Stimulated activated CD8-positive, alpha-beta memory T cell treated with anti-CD3 and anti-CD28 coated beads, Interleukin-15, amount 100 ng/mL, for 1 hour (primary cell): ENCODE results near the gene SPOUT1.
"Not testable (repeated sequence)": the region's sequence is repeated elsewhere in the genome, so short reads cannot be mapped to it uniquely, and the experiment has no call there.

Source experiments
- DNase-seq: peaks from one replicate; pipeline ENCODE4 v3.0.0-alpha.2; 2020; ENCODE audit warnings: low read depth

The SPOUT1 gene

DNA sequence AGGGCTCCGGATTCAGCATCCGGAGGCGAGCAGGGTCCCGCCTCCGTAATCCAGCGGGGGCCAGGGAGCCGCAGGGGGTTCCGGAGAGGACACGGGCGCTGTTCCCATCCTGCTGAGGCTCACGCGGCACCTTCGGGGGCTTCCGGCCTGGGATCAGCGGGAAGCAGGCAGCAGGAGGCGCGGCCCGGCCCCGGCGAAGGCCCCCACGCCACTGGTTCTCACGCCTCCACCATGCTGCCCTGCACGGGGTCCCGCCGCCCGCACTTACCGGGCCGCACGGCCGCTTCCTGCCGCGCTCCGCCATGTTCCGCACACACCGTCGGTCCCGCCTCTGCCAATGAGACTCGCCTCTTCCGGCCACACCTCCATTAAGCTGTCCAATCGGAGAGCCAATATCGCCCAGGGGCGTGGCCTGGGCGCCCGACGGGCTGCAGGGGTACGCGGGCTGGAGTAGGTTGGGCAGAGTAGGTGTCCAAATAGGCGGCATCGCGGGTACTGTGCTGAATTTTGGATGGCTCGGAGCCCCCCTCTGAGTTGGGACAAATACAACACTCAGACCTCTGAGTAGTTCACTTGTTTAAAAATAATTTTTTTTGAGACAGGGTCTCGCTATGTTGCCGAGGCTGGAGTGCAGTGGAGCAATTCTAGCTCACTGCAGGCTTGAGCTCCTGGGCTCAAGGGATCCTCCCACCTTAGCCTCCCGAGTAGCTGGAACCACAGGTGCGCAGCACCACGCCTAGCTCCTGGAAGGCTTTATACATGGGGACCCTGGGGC is at the start of gene SPOUT1:
Gene SPOUT1, minus strand, starts transcription at position 318 of the 775 bp plus-strand sequence. Its CDS starts 14 bp downstream, at position 304.
- DNase-seq: peak; percentile 86

DNA sequence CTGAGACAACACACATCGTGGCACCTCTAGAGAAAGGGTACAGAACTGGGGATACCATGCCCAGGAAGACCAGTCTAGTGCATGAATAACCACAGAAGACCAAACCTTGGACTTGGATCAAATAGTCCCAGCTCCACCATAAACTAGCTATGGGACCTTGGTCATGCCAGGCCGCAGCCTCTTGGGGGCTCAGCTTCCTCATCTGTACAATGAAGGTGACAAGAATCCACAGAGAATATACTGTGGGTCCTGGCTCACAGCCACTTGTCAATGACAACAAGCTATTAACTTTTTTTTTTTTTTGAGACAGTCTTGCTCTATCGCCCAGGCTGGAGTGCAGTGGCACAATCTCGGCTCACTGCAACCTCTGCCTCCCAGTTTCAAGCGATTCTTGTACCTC is 48.3 kb upstream of the SPOUT1 start:
- no peak for DNase-seq

DNA sequence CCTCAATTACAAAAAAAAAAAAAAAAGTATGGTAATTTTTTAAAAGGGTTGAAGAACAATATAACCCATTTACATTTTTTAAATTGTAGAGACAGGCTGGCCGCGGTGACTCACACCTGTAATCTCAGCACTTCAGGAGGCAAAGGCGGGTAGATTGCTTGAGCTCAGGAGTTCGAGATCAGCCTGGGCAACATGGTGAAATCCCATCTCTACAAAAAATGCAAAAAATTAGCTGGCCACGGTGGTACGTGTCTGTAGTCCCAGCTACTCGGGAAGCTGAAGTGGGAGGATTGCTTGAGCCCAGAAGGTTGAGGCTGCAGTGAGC is 41.3 kb upstream of the SPOUT1 start:
- not testable (repeated sequence) for DNase-seq

- DNase-seq: no peak
Observed at GRCh38 chr9:128870128-128870940, 40.7 kb upstream of the SPOUT1 start.

DNA sequence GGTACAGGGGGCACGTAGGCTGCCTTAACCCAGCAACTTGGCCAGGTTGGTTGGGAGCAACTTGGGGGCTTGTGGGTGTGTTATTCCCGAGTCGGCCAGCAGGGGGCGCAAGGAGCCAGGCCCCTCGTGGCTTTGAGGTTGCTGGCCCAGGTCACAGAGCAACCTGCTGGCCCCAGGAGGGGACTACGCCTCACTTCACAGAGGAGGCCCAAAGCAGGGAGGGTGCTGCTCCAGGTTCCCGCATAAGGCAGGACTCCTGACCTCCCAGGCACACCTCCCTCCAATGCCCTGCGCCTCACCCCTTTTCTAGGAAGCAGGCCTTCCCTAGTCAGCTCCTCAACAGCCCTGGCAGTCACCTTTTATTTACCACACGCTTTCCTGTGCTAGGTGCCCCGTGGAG is 34.1 kb upstream of the SPOUT1 start:
- DNase-seq: peak; percentile 76

DNA sequence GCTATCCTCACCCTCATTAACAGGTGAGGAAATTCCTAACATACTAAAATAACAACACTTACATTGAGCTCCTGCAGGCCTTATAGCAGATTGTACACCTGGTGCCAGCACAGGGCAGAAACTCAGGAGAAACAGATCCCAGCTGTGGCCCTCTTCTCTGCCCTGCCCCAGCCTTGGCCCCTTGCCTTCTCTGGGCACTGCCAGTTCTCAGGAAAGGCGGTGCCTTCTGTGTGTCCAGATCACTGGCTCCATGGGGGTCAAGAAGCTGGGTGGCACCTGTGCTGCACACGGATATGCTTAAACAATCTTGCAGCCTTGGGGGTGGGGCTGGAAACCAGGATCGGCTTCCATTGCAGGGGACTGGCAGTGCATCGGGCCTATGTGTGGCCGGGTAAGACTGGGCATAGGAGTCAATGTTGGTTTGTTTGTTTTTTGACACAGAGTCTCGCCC is 32.8 kb upstream of the SPOUT1 start:
- no peak for DNase-seq

DNA sequence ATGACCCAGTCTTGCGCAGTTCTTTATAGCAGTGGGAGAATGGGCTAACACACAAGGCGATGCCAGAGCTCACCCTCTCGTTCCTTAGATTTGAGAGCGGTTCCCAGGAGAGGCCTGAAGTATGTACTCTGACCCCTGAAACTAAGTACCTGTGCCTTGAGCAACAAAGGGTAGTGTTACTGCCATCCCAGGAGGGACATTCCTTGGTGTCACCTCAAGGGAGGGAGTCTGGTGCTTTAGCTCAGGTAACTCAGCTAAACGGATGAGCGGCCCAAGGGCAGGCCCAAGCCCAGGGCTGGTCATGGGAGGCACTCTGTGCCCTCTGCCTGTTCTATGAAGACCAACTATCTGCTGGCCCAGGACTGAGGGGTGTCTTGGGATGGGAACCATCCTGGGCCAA is 31.9 kb upstream of the SPOUT1 start:
- no peak for DNase-seq

GRCh38 chr9:128860937-128861336 is 31.3 kb upstream of the SPOUT1 start:
- no peak for DNase-seq

GRCh38 chr9:128858476-128858875 is 28.9 kb upstream of the SPOUT1 start:
- DNase-seq: not testable (repeated sequence)

DNA sequence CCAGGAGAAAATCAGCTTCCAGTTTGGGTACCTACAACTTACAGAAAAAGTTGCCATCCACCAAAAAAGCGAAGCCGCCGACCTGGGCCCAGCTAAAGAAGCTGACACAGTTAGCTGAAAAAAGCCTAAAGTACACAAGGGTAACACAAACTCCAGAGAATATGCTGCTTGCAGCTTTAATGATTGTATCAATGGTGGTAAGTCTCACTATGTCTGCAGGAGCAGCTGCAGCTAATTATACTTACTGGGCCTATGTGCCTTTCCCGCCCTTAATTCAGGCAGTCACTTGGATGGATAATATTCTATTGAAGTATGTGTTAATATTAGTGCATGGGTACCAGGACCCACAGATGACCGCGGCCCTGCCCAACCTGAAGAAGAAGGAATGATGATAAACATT is 24.9 kb upstream of the SPOUT1 start:
- DNase-seq: not testable (repeated sequence)

DNA sequence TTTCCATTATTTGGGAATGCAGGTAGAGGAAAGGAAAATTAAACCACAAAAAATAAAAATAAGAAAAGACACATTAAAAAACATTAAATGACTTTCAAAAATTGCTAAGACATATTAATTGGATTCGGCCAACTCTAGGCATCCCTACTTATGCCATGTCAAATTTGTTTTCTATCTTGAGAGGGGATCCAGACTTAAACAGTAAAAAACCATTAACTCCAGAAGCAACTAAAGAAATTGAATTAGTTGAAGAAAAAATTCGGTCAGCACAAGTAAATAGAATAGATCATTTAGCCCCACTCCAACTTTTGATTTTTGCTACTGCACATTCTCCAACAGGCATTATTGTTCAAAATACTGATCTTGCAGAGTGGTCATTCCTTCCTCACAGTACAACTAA is 23.1 kb upstream of the SPOUT1 start:
- DNase-seq: not testable (repeated sequence)

DNA sequence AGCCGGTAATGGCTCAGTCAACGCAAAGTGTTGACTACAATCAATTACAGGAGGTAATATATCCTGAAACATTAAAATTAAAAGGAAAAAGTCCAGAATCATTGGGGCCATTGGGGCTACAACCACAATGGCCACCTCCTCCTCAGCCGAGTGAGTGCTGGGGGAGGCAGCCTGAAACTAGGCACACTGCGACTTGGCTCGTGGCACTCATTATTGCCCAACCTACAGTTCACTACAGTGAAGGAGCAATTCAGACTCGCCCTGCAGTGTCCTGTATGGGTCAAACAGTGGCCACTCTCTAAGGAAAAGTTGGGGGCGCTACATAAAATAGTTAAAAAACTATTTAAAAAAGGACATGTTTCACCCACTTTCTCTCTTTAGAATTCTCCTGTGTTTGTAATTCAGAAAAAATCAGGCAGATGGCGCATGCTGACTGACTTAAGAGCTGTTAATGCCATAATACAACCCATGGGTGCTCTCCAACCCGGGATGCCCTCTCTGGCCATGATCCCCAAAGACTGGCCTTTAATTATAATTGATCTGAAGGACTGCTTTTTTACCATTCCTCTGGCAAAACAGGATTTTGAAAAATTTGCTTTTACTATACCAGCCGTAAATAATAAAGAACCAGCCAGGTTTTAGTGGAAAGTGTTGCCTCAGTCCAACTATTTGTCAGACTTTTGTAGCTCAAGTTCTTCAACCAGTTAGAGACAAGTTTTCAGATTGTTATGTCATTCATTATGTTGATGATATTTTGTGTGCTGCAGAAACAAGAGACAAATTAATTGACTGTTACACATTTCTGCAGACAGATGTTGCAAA is 22.4 kb upstream of the SPOUT1 start:
- not testable (repeated sequence) for DNase-seq

DNA sequence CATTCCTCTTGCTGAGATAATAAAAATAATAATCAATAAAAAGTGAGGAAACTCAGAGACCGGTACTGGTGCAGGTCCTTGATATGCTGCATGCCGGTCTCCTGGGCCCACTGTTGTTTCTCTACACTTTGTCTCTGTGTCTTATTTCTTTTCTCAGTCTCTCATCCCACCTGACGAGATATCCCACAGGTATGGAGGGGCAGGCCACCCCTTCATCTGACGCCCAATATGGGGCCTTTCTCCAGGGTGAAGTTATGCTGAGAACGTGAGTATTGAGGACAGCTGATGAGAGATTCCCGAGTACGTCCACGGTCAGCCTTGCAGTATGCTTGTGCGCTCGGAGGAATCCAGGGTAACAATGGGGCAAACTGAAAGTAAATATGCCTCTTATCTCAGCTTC is 21.4 kb upstream of the SPOUT1 start:
- DNase-seq: not testable (repeated sequence)

DNA sequence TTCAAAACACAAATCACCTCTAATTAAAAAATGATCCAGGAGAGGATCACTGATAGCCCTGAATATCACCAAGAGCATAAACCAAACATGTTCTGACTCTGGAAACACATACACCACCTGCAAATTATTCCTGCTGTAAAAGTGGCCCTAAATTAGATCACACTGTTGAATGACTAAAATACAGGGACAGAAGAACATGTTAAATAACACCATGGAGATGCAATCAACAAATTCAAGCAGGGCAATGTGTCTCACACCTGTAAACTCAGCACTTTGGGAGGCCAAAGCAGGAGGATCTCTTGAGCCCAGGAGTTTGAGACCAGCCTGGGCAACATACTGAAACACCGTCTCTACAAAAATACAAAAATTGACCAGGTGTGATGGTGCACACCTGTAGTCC is 18.2 kb upstream of the SPOUT1 start:
- no peak for DNase-seq

GRCh38 chr9:128846680-128847030 is 17.1 kb upstream of the SPOUT1 start:
- DNase-seq: no peak

- no peak for DNase-seq
Observed at GRCh38 chr9:128845186-128845931, 15.8 kb upstream of the SPOUT1 start.

- not testable (repeated sequence) for DNase-seq
Observed at GRCh38 chr9:128843171-128843570, 13.6 kb upstream of the SPOUT1 start.

DNA sequence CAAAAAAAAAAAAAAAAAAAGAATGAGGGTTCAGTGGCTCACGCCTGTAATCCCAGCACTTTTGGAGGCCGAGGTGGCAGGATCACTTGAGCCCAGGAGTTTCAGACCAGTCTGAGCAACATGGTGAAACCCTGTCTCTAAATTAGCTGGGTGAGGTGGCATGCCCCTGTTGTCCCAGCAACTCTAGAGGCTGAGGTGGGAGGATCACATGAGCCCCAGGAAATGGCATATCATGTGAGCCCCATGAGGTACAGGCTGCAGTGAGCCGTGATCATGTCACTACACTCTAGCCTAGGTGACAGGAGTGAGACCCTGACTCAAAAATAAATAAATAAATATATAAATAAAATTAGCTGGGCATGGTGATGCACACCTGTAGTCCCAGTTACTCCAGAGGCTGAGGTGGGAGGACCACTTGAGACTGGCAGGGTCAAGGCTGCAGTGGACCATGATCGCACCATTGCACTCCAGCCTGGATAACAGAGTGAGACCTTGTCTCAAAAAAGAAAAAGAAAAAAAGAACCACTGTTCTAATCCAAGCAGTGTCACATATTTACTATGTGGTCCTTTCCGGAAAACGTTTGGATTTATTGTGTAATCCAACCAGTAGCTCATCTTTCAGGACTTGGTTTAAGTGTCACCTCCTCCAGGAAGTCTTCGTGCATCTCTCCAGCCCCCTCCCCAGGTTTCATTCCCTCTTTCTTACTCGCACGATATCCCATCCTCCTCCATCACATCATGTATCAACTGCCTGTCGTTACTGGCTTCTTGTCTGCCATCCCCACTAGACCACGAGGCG is 12.3 kb upstream of the SPOUT1 start:
- DNase-seq: no peak

DNA sequence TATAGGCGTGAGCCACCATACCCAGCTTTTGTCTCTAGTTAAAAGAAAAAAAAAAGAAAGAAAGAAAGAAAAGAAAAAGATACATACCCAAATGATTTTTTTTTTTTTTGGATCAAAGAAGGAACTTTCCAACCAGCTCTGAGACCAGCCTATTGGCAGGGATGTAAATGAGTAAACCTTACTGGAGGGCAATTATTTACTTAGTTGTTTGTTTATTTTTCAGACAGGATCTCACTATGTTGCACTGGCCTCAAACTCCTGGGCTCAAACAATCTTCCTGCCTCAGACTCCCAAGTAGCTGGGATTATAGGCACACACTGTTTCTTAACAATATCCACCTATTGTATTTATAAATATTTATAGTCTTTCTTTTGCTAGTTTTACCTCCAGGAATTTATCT is 10.9 kb upstream of the SPOUT1 start:
- DNase-seq: no peak

DNA sequence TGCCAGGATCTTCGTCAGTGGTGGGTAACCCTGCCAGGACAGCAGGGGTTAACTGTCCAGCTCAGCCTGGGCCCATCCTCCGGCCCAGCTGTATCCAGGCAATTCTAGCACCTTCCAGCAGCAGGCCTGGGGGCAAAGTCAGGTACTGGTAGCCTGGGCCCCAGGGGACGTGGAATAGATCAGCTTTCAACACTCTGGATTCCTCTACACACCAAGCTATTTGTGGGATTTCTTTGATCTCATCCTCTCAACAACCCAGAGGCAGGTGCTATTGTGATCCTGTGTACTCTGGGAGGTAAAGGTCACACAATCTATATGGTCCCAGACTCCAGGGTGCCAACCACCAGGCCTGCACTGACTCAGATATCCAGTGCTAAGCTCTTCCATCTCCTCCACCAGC is 8.7 kb upstream of the SPOUT1 start:
- DNase-seq: no peak
